ENCODE measurements around the gene CA5B. TPM values are rescaled to one million over a fixed set of nuclear protein-coding genes. Genes with fewer than 3 reads are reported as not detected.

CA5B gene
- total and polyA plus RNA-seq, 8 donors, result 1.9 to 7.9 (median 4.9) TPM

- intact Hi-C loops (cut with DNase I), result no loop called here
- Histone ChIP-seq H3K4me3 (no peak overlapping the region), H3K36me3 (peaks cover 0 to 4% (median 4%) of the 10 kb centered on the region in 3 donors), H3K27ac (no peak overlapping the region), H3K27me3 (no peaks in the 10 kb centered on the region), H3K9me3 (no peaks in the 10 kb centered on the region), H3K4me1 (peaks cover 0 to 3% (median 0%) of the 10 kb centered on the region in 3 donors)
- no peak for DNase-seq
- WGBS, 2 donors, result 84 to 94% methylated on average over 4 of the region's 4 CpGs
- no peak for ATAC-seq
- FAIRE-seq, result peak; percentile 26
- TF ChIP-seq CTCF (IDR thresholded peaks at IDR 0.05), result no peak
Observed at GRCh38 chrX:15797707-15798106, 59.6 kb downstream of the CA5B start.

- DNase-seq (no peak), ATAC-seq (peak in 2 of 4 donors; percentile 47 to 64), FAIRE-seq (peak; percentile 9)
- intact Hi-C loops (cut with DNase I), result no loop called here
- no peaks in the 10 kb centered on the region for H3K4me1 ChIP-seq
- no peak for TF ChIP-seq CTCF (IDR thresholded peaks at IDR 0.05)
- no peak overlapping the region for H3K27ac ChIP-seq
- H3K27me3 ChIP-seq, result no peaks in the 10 kb centered on the region
- no peaks in the 10 kb centered on the region for H3K9me3 ChIP-seq
- H3K4me3 ChIP-seq, result no peak overlapping the region
- peaks cover 4 to 9% (median 9%) of the 10 kb centered on the region in 3 donors for H3K36me3 ChIP-seq
Observed at GRCh38 chrX:15804563-15804962, 66.5 kb downstream of the CA5B start.

- no peak overlapping the region for H3K4me3 ChIP-seq
- intact Hi-C loops (cut with DNase I), result no loop called here
- peaks cover 0 to 3% (median 0%) of the 10 kb centered on the region in 3 donors for H3K4me1 ChIP-seq
- H3K27ac ChIP-seq, result no peak overlapping the region
- DNase-seq, result no peak
- no peaks in the 10 kb centered on the region for H3K9me3 ChIP-seq
- 94 to 95% methylated on average over 4 of the region's 4 CpGs for WGBS, 2 donors
- H3K36me3 ChIP-seq, result peaks cover 0 to 28% (median 14%) of the 10 kb centered on the region in 3 donors
- no peak for TF ChIP-seq CTCF (IDR thresholded peaks at IDR 0.05)
- no peak for ATAC-seq
- H3K27me3 ChIP-seq, result no peaks in the 10 kb centered on the region
- no peak for FAIRE-seq
Observed at GRCh38 chrX:15808254-15808653, 70.2 kb downstream of the CA5B start.

- DNase-seq (no peak), ATAC-seq (no peak), FAIRE-seq (no peak)
- peaks cover 0 to 28% (median 11%) of the 10 kb centered on the region in 3 donors for H3K36me3 ChIP-seq
- no peak overlapping the region for H3K27ac ChIP-seq
- intact Hi-C loops (cut with DNase I), result no loop called here
- H3K27me3 ChIP-seq, result no peaks in the 10 kb centered on the region
- 95 to 96% methylated on average over 8 of the region's 8 CpGs for whole genome bisulfite sequencing, 2 donors
- TF ChIP-seq CTCF (IDR thresholded peaks at IDR 0.05), result no peak
- no peak overlapping the region for H3K4me3 ChIP-seq
- H3K4me1 ChIP-seq, result peaks cover 0 to 3% (median 0%) of the 10 kb centered on the region in 3 donors
- H3K9me3 ChIP-seq, result no peaks in the 10 kb centered on the region
Observed at GRCh38 chrX:15812192-15812938, 74.3 kb downstream of the CA5B start.

GRCh38 chrX:15813416-15813815 lies 75.3 kb downstream of the CA5B start:
- TF ChIP-seq CTCF (IDR thresholded peaks at IDR 0.05), result no peak
- WGBS, 2 donors, result 46 to 60% methylated on average over 1 of the region's 1 CpG
- H3K27me3 ChIP-seq, result no peaks in the 10 kb centered on the region
- peak in 2 of 4 donors; percentile 8 to 17 for ATAC-seq
- peaks cover 0 to 3% (median 0%) of the 10 kb centered on the region in 3 donors for H3K4me1 ChIP-seq
- no peak for DNase-seq
- peaks cover 0 to 39% (median 9%) of the 10 kb centered on the region in 3 donors for H3K36me3 ChIP-seq
- no peak for FAIRE-seq
- no peak overlapping the region for H3K27ac ChIP-seq
- no peaks in the 10 kb centered on the region for H3K9me3 ChIP-seq
- intact Hi-C loops (cut with DNase I), result no loop called here
- no peak overlapping the region for H3K4me3 ChIP-seq
